ENCODE results near the gene PAX5. TPM values are rescaled to one million over a fixed set of nuclear protein-coding genes. Genes with fewer than 3 reads are reported as not detected.
A peak's percentile ranks its signal among the peaks of the same experiment; 100 is the strongest.

Gene PAX5
- total RNA-seq, 1 donor from 2014 or later, result not detected

DNA sequence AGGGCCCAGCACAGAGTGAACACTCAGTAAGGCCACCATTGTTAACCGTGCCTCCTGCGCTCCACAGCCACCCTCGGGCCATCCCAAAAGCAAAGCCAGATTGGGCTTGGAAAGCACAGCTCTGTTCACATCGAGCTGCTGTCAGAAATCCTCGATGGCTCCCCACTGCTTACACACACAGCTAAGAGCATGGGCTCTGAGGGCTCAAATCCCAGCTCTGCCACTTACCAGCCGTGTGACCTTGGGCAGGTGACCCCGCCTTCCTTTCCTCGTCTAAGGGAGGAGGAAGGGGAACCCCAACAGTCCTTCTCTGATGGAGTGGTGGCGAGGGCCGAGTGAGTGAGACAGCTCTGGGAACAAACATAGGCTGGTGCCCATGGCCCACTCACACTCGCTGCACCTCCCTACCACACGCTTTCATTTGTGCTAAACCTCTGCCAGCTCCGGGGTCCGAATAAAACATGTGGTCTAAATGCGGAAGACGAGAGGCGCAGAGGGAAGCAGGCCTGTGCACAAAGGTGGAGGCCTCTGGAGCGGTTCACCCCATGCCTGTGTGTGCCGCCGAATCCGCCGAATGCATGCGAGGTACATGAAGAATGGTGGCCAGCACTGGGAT, 139.3 kb downstream of the PAX5 start:
- peaks cover 10 to 11% (median 11%) of the 10 kb centered on the region in 3 donors for H3K4me1 ChIP-seq (ENCODE audit: control insufficient read depth in 3 of 3, insufficient read depth in 3 of 3, low read length in 3 of 3)
- H3K9me3 ChIP-seq (ENCODE audit: control insufficient read depth in 3 of 3, low read length in 3 of 3), result no peaks in the 10 kb centered on the region
- H3K27ac ChIP-seq (ENCODE audit: low read depth, low read length), result no peak overlapping the region
- H3K9ac ChIP-seq (ENCODE audit: low read depth in 1 of 3, low read length in 3 of 3), result no peak overlapping the region
- no peaks in the 10 kb centered on the region for H3K36me3 ChIP-seq (ENCODE audit: control insufficient read depth in 3 of 3, insufficient read depth in 3 of 3, low read length in 3 of 3)
- peaks cover 0 to 20% (median 10%) of the 10 kb centered on the region in 3 donors for H3K27me3 ChIP-seq (ENCODE audit: control insufficient read depth in 3 of 3, insufficient read depth in 3 of 3, low read length in 3 of 3)
- H3K4me3 ChIP-seq (ENCODE audit: low read length in 3 of 3), result no peak overlapping the region

DNA sequence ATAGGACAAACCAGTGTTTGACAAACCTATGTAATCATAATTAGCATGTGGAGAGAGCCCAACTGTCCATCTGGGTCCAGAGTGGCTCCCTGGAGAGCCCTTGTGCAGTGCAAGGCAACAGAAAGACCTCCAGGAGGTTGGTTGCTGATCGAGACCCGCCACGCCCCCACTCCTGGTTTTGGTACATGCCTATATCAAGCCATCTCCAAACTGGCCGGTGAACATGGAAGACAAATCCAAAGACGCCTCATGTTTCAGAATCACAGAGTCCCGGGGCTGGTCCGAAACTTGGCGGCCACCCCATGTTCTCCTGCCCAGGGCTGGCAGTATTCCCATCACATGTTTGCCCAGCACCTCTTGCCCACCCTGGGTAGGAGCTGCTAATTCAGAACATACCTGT, 140.2 kb downstream of the PAX5 start:
- H3K27ac ChIP-seq (ENCODE audit: low read depth, low read length), result peak overlapping the region; percentile 14
- H3K4me3 ChIP-seq (ENCODE audit: low read length in 3 of 3), result peak overlapping the region; percentile 24 to 70 (median 67)
- H3K36me3 ChIP-seq (ENCODE audit: control insufficient read depth in 3 of 3, insufficient read depth in 3 of 3, low read length in 3 of 3), result no peaks in the 10 kb centered on the region
- peak overlapping the region in 2 of 3 donors; percentile 51 to 58 for H3K9ac ChIP-seq (ENCODE audit: low read depth in 1 of 3, low read length in 3 of 3)
- no peaks in the 10 kb centered on the region for H3K9me3 ChIP-seq (ENCODE audit: control insufficient read depth in 3 of 3, low read length in 3 of 3)
- peaks cover 0 to 13% (median 6%) of the 10 kb centered on the region in 3 donors for H3K27me3 ChIP-seq (ENCODE audit: control insufficient read depth in 3 of 3, insufficient read depth in 3 of 3, low read length in 3 of 3)
- H3K4me1 ChIP-seq (ENCODE audit: control insufficient read depth in 3 of 3, insufficient read depth in 3 of 3, low read length in 3 of 3), result peaks cover 10 to 11% (median 11%) of the 10 kb centered on the region in 3 donors

DNA sequence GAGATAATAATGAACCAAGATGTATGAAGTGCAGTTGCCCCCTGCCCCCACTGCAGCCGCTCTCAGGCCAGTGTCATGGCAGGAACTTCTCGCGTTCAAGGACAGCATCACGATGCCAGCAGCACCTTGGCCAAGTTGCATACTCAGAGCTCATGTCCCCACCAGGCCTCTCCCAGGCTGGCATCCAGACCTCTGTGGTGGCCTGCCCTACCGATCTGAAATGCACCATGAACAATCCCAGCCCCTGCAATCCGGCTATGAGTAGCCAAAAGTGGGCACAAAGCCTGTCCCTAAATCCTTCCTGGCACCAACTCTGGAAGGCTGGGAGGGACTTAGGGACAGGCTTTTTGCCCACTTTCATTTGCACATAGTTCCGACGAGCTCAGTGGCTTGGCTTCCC, 140.9 kb downstream of the PAX5 start:
- Histone ChIP-seq H3K27me3 (ENCODE audit: control insufficient read depth in 3 of 3, insufficient read depth in 3 of 3, low read length in 3 of 3) (peaks cover 0 to 11% (median 6%) of the 10 kb centered on the region in 3 donors), H3K4me3 (ENCODE audit: low read length in 3 of 3) (peak overlapping the region; percentile 24 to 70 (median 67)), H3K27ac (ENCODE audit: low read depth, low read length) (peak overlapping the region; percentile 14), H3K9me3 (ENCODE audit: control insufficient read depth in 3 of 3, low read length in 3 of 3) (no peaks in the 10 kb centered on the region), H3K4me1 (ENCODE audit: control insufficient read depth in 3 of 3, insufficient read depth in 3 of 3, low read length in 3 of 3) (peaks cover 10 to 11% (median 11%) of the 10 kb centered on the region in 3 donors), H3K9ac (ENCODE audit: low read depth in 1 of 3, low read length in 3 of 3) (peak overlapping the region in 2 of 3 donors; percentile 51 to 58), H3K36me3 (ENCODE audit: control insufficient read depth in 3 of 3, insufficient read depth in 3 of 3, low read length in 3 of 3) (no peaks in the 10 kb centered on the region)

DNA sequence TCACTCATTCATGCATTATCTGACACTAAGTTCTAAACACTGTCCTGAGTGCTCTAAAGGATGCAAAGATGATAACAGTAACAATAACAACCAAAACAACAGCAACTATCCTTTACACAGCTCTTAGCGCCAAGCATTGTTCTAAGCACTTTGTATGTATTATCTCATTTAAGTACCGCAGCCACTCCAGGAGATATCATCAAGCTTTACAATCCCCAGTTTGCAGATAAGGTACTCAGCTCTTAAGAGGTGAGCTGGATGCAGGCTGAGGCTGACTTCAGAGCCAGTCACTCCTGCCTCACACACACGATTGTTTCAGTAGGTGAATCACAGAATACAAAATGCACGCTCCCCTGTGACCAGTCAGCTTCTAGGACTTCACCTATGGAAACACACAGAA, 141.8 kb downstream of the PAX5 start:
- peaks cover 0 to 11% (median 6%) of the 10 kb centered on the region in 3 donors for H3K27me3 ChIP-seq (ENCODE audit: control insufficient read depth in 3 of 3, insufficient read depth in 3 of 3, low read length in 3 of 3)
- H3K27ac ChIP-seq (ENCODE audit: low read depth, low read length), result no peak overlapping the region
- H3K4me3 ChIP-seq (ENCODE audit: low read length in 3 of 3), result no peak overlapping the region
- H3K4me1 ChIP-seq (ENCODE audit: control insufficient read depth in 3 of 3, insufficient read depth in 3 of 3, low read length in 3 of 3), result peaks cover 10 to 11% (median 11%) of the 10 kb centered on the region in 3 donors
- no peak overlapping the region for H3K9ac ChIP-seq (ENCODE audit: low read depth in 1 of 3, low read length in 3 of 3)
- H3K9me3 ChIP-seq (ENCODE audit: control insufficient read depth in 3 of 3, low read length in 3 of 3), result no peaks in the 10 kb centered on the region
- H3K36me3 ChIP-seq (ENCODE audit: control insufficient read depth in 3 of 3, insufficient read depth in 3 of 3, low read length in 3 of 3), result no peaks in the 10 kb centered on the region

DNA sequence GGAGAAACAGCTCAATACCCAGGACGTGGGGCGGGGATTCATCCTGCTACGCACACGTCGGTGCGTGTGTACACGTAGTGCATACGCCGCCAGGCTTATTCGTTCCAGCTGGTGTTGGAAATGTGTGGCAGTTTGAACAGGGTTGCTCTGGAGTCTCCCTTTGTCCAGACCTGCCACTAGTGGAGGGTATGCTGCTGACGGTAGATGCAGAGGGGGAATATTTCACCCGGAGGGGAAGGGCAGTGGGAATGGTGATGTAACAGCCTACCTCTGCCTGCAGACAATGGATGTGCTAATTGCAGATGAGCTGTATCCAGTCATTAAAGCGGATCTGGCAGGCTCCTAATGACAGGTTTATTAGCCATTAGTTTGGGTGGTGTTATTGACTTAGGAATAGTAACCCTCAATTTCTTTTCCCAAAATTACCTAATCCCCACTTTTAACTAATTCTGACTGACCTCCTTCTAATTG, 142.7 kb downstream of the PAX5 start:
- no peak overlapping the region for H3K27ac ChIP-seq (ENCODE audit: low read depth, low read length)
- H3K4me3 ChIP-seq (ENCODE audit: low read length in 3 of 3), result no peak overlapping the region
- peaks cover 0 to 11% (median under 1%) of the 10 kb centered on the region in 3 donors for H3K27me3 ChIP-seq (ENCODE audit: control insufficient read depth in 3 of 3, insufficient read depth in 3 of 3, low read length in 3 of 3)
- no peaks in the 10 kb centered on the region for H3K36me3 ChIP-seq (ENCODE audit: control insufficient read depth in 3 of 3, insufficient read depth in 3 of 3, low read length in 3 of 3)
- peaks cover 10 to 11% (median 11%) of the 10 kb centered on the region in 3 donors for H3K4me1 ChIP-seq (ENCODE audit: control insufficient read depth in 3 of 3, insufficient read depth in 3 of 3, low read length in 3 of 3)
- no peak overlapping the region for H3K9ac ChIP-seq (ENCODE audit: low read depth in 1 of 3, low read length in 3 of 3)
- no peaks in the 10 kb centered on the region for H3K9me3 ChIP-seq (ENCODE audit: control insufficient read depth in 3 of 3, low read length in 3 of 3)

DNA sequence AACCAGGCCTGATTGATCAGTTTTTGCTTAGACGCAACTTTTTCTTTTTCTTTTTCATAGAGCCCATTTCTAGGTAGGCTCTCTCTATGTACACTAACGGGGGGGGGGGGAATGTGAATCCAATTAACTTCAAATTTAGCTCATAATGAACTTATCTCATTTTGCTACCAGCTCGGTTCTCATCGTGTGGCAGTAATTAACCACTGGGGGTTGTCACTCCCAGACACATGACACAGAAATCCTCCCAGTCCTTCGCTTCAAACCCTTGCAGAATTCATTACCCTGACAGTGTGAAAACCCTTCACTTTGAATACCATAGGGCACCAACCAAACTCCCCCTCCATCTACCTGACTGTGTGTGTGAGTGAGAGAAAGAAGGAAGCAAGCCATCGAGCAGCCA, 144.2 kb downstream of the PAX5 start:
- Histone ChIP-seq H3K9ac (ENCODE audit: low read depth in 1 of 3, low read length in 3 of 3) (no peak overlapping the region), H3K27me3 (ENCODE audit: control insufficient read depth in 3 of 3, insufficient read depth in 3 of 3, low read length in 3 of 3) (peaks cover 0 to 15% (median 0%) of the 10 kb centered on the region in 3 donors)

DNA sequence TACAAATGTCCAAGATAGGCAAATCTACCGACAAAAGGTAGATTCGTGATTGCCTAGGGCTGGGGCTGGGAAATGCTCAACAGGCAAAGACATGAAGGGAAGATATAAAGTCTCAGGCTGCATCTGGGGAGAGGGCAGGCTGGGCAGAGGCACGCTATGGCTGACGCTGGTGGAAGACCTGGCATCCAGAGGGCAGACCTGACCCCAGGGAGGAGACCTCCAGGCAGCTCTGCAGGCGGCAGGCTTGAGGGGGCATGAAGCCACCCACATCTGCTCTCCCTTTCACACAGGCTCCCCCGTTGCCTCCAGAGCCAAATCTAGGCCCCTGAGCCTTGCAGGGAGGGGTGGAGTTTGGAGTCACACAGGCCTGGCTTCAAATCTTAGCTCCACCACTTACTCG, 145.5 kb downstream of the PAX5 start:
- H3K9me3 ChIP-seq (ENCODE audit: control insufficient read depth in 3 of 3, low read length in 3 of 3), result no peaks in the 10 kb centered on the region
- H3K4me1 ChIP-seq (ENCODE audit: control insufficient read depth in 3 of 3, insufficient read depth in 3 of 3, low read length in 3 of 3), result peaks cover 5 to 8% (median 6%) of the 10 kb centered on the region in 3 donors
- no peaks in the 10 kb centered on the region for H3K36me3 ChIP-seq (ENCODE audit: control insufficient read depth in 3 of 3, insufficient read depth in 3 of 3, low read length in 3 of 3)
- H3K9ac ChIP-seq (ENCODE audit: low read depth in 1 of 3, low read length in 3 of 3), result no peak overlapping the region
- no peak overlapping the region for H3K27ac ChIP-seq (ENCODE audit: low read depth, low read length)
- peaks cover 0 to 16% (median 0%) of the 10 kb centered on the region in 3 donors for H3K27me3 ChIP-seq (ENCODE audit: control insufficient read depth in 3 of 3, insufficient read depth in 3 of 3, low read length in 3 of 3)
- no peak overlapping the region for H3K4me3 ChIP-seq (ENCODE audit: low read length in 3 of 3)

More for the DNA sequence above, 144.2 kb downstream of the PAX5 start:
- Histone ChIP-seq H3K4me3 (ENCODE audit: low read length in 3 of 3) (no peak overlapping the region), H3K9me3 (ENCODE audit: control insufficient read depth in 3 of 3, low read length in 3 of 3) (no peaks in the 10 kb centered on the region), H3K27ac (ENCODE audit: low read depth, low read length) (no peak overlapping the region), H3K4me1 (ENCODE audit: control insufficient read depth in 3 of 3, insufficient read depth in 3 of 3, low read length in 3 of 3) (peaks cover 10 to 11% (median 11%) of the 10 kb centered on the region in 3 donors), H3K36me3 (ENCODE audit: control insufficient read depth in 3 of 3, insufficient read depth in 3 of 3, low read length in 3 of 3) (no peaks in the 10 kb centered on the region)

DNA sequence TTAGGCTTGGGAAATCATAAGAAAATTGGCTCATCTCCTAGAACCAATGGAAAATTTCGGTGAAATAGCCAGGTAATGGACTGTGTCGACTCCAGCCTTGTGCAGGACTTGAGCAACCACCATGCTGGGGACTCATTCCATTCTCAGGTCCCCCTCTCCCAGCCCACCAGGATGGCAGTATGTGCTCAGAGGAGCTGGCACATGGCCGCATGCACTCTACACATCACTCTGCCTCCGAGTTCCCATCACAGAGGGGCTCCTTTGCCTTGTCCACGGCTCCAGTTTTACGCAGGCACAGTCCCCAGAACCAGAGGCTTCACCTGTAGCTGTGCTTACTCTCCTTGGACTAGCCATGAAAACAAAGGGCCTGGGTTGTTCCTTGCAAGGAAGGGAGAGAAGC, 149.3 kb downstream of the PAX5 start:
- Histone ChIP-seq H3K4me1 (ENCODE audit: control insufficient read depth in 3 of 3, insufficient read depth in 3 of 3, low read length in 3 of 3) (no peaks in the 10 kb centered on the region), H3K9ac (ENCODE audit: low read depth in 1 of 3, low read length in 3 of 3) (no peak overlapping the region), H3K4me3 (ENCODE audit: low read length in 3 of 3) (no peak overlapping the region), H3K27me3 (ENCODE audit: control insufficient read depth in 3 of 3, insufficient read depth in 3 of 3, low read length in 3 of 3) (peaks cover 0 to 4% (median 0%) of the 10 kb centered on the region in 3 donors), H3K27ac (ENCODE audit: low read depth, low read length) (no peak overlapping the region), H3K9me3 (ENCODE audit: control insufficient read depth in 3 of 3, low read length in 3 of 3) (no peaks in the 10 kb centered on the region), H3K36me3 (ENCODE audit: control insufficient read depth in 3 of 3, insufficient read depth in 3 of 3, low read length in 3 of 3) (no peaks in the 10 kb centered on the region)

DNA sequence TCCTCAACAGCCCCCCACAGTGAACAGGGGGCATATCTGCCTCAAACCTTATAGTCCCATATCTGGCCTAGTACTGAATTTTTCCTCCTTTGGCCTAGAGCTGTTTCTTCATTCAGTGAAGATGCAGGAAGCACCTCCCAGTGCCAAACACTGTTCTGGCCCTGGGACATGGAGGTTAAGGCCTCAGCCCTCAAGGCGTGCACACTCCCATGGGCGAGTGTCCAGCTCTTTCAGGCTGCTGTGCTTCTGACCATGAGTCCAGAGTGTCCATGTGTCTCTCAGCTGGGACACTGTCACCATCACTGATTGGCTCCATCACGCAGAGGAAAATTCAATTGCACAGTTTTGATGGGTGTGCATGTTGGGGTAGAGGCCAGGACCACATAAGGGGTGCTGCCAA, 151.5 kb downstream of the PAX5 start:
- Histone ChIP-seq H3K9me3 (ENCODE audit: control insufficient read depth in 3 of 3, low read length in 3 of 3) (no peaks in the 10 kb centered on the region), H3K9ac (ENCODE audit: low read depth in 1 of 3, low read length in 3 of 3) (no peak overlapping the region), H3K36me3 (ENCODE audit: control insufficient read depth in 3 of 3, insufficient read depth in 3 of 3, low read length in 3 of 3) (no peaks in the 10 kb centered on the region), H3K4me3 (ENCODE audit: low read length in 3 of 3) (no peak overlapping the region), H3K27me3 (ENCODE audit: control insufficient read depth in 3 of 3, insufficient read depth in 3 of 3, low read length in 3 of 3) (peaks cover 0 to 9% (median 0%) of the 10 kb centered on the region in 3 donors), H3K4me1 (ENCODE audit: control insufficient read depth in 3 of 3, insufficient read depth in 3 of 3, low read length in 3 of 3) (no peaks in the 10 kb centered on the region), H3K27ac (ENCODE audit: low read depth, low read length) (no peak overlapping the region)

DNA sequence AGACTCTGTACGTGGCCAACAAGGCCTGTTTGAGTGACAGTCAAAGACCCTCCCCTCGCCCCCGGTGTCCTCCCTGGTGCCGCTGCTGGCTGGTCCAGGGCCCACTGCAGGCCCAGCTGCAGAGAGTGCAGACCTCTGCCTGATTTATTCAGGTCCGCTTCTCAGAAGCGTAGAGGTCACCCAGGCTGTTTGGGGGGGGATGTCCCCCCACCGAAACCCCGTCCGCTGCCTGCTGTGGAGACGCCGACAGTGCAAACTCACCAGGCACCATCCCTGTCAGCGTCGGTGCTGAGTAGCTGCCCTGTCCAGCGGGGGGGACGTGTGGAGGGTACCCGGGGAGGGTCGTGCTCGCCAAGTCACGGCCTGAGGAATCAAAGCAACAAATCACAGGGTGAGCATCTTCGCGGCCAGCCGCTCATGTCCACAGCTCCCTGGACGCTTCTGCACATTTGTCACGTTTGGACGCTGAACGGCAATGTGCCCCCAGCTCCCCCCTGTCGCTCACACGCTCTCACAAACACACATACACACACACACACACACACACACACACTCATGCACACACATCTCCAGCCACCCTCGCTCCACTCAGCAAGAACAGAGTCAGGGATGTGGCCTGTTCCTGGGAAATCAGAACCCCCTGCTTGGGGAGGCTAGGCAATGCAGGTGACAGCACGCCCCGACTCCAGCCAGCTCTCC, 152.2 kb downstream of the PAX5 start:
- H3K9ac ChIP-seq (ENCODE audit: low read depth in 1 of 3, low read length in 3 of 3), result no peak overlapping the region
- H3K27ac ChIP-seq (ENCODE audit: low read depth, low read length), result no peak overlapping the region
- H3K36me3 ChIP-seq (ENCODE audit: control insufficient read depth in 3 of 3, insufficient read depth in 3 of 3, low read length in 3 of 3), result no peaks in the 10 kb centered on the region
- no peaks in the 10 kb centered on the region for H3K9me3 ChIP-seq (ENCODE audit: control insufficient read depth in 3 of 3, low read length in 3 of 3)
- no peaks in the 10 kb centered on the region for H3K4me1 ChIP-seq (ENCODE audit: control insufficient read depth in 3 of 3, insufficient read depth in 3 of 3, low read length in 3 of 3)
- H3K27me3 ChIP-seq (ENCODE audit: control insufficient read depth in 3 of 3, insufficient read depth in 3 of 3, low read length in 3 of 3), result peaks cover 0 to 11% (median 0%) of the 10 kb centered on the region in 3 donors
- H3K4me3 ChIP-seq (ENCODE audit: low read length in 3 of 3), result no peak overlapping the region
